H1 (cell line): ENCODE results near the gene SKIL. TPM values are rescaled to one million over a fixed set of nuclear protein-coding genes. Genes with fewer than 3 reads are reported as not detected.

Experiments used
- CTCF ChIA-PET: fragments of 300-600 bp; sonication (Branson Sonifier 250); formaldehyde crosslinking; loops from one replicate; lab custom pipeline; 2021; ENCODE audit not compliant: partially characterized antibody; lab: Charles Lee
- POLR2A ChIA-PET: fragments of 300-600 bp; sonication (Branson Sonifier 250); formaldehyde crosslinking; loops from one replicate; lab custom pipeline; 2021; ENCODE audit warnings: inconsistent platforms; ENCODE audit not compliant: partially characterized antibody; lab: Charles Lee
- DNase-seq, 2 experiments: peaks; one replicate each; pipeline versions ENCODE4 v3.0.0 to v3.0.0-alpha.2; 2010 to 2022; ENCODE audit warnings: low spot score in 2 of 2, low read depth in 1 of 2, mixed read lengths in 1 of 2
- FAIRE-seq: peaks from 2 replicates; lab custom pipeline; 2011; peaks lifted over from hg19 to GRCh38; lab: Jason Lieb, UNC
- H2AFZ ChIP-seq: 2 replicates; pipeline ENCODE4 v1.8.1; 2012; ENCODE audit warnings: low read length, inconsistent platforms
- H2AK5ac ChIP-seq: 2 replicates; pipeline ENCODE4 v1.6.1; 2013; ENCODE audit warnings: low read depth, low read length
- H2BK120ac ChIP-seq: replicated peaks from 2 replicates; pipeline ENCODE3; 2013; ENCODE audit warnings: low read depth, low read length, inconsistent platforms
- H2BK12ac ChIP-seq: 2 replicates; pipeline ENCODE4 v1.6.1; 2013; ENCODE audit warnings: low read depth, low read length
- H2BK15ac ChIP-seq: 2 replicates; pipeline ENCODE4 v1.6.1; 2013; ENCODE audit warnings: low read length
- H2BK20ac ChIP-seq: 2 replicates; pipeline ENCODE4 v1.6.1; 2013; ENCODE audit warnings: low read length
- H2BK5ac ChIP-seq: 2 replicates; pipeline ENCODE4 v1.6.1; 2013; ENCODE audit warnings: low read depth, low read length
- H3K14ac ChIP-seq: 2 replicates; pipeline ENCODE4 v1.6.1; 2013; ENCODE audit warnings: inconsistent platforms; ENCODE audit not compliant: insufficient read length
- H3K18ac ChIP-seq: 2 replicates; pipeline ENCODE4 v1.6.1; 2013; ENCODE audit warnings: low read length; ENCODE audit errors: extremely low read depth
- H3K23ac ChIP-seq: 2 replicates; pipeline ENCODE4 v1.6.1; 2013; ENCODE audit warnings: inconsistent platforms; ENCODE audit not compliant: insufficient read length
- H3K23me2 ChIP-seq: 2 replicates; pipeline ENCODE4 v1.6.1; 2013; ENCODE audit warnings: low read depth, low read length
- H3K27ac ChIP-seq: 2 replicates; pipeline ENCODE4 v1.6.1; 2011; ENCODE audit warnings: low read depth, low read length, inconsistent platforms
- H3K27me3 ChIP-seq, 4 experiments: replicated peaks in 1 of 4; 1 replicate in 1 of 4; 2 replicates in 3 of 4; pipeline versions ENCODE4 v1.6.1 to v1.8.1; 2011 to 2013; ENCODE audit warnings: low read length in 3 of 4, mild to moderate bottlenecking in 3 of 4, inconsistent platforms in 2 of 4, mixed read lengths in 2 of 4, moderate library complexity in 1 of 4; ENCODE audit not compliant: control insufficient read depth in 3 of 4, insufficient read depth in 3 of 4; ENCODE audit errors: extremely low read depth in 1 of 4
- H3K36me3 ChIP-seq, 4 experiments: 2 replicates each; pipeline versions ENCODE4 v1.6.1 to v1.8.1; 2011 to 2013; ENCODE audit warnings: mild to moderate bottlenecking in 4 of 4, low read length in 3 of 4, moderate library complexity in 2 of 4, control low read depth in 1 of 4, inconsistent platforms in 1 of 4; ENCODE audit not compliant: insufficient read depth in 4 of 4, control insufficient read depth in 2 of 4
- H3K4ac ChIP-seq: replicated peaks from 2 replicates; pipeline ENCODE3; 2013; ENCODE audit warnings: low read length, low read depth, mixed read lengths, inconsistent platforms; ENCODE audit not compliant: insufficient read length
- H3K4me1 ChIP-seq, 4 experiments: replicated peaks in 1 of 4; 1 replicate in 1 of 4; 2 replicates in 3 of 4; pipeline versions ENCODE4 v1.6.1 to v1.8.1; 2011 to 2013; ENCODE audit warnings: low read length in 3 of 4, inconsistent platforms in 2 of 4, mixed read lengths in 1 of 4; ENCODE audit not compliant: insufficient read depth in 4 of 4, control insufficient read depth in 3 of 4
- H3K4me2 ChIP-seq, 2 experiments: 2 replicates each; pipeline versions ENCODE4 v1.6.1 to v1.8.1; 2011 to 2013; ENCODE audit warnings: low read depth in 2 of 2, low read length in 2 of 2, control low read depth in 1 of 2, inconsistent platforms in 1 of 2, mild to moderate bottlenecking in 1 of 2; ENCODE audit not compliant: insufficient read depth in 1 of 2
- H3K4me3 ChIP-seq, 4 experiments: fragments of 200-600, 300-600 bp in 1 of 4; sonication (generic), shearing (Covaris generic), sonication (Bioruptor Twin) in 1 of 4; 2 replicates each; pipeline versions ENCODE4 v1.5.1 to v1.8.1; 2011 to 2016; ENCODE audit warnings: low read length in 4 of 4, low read depth in 3 of 4, control low read depth in 2 of 4, inconsistent platforms in 2 of 4, mild to moderate bottlenecking in 2 of 4, mixed read lengths in 1 of 4, moderate library complexity in 1 of 4; ENCODE audit not compliant: insufficient read depth in 2 of 4; ENCODE audit errors: extremely low read depth in 1 of 4
- H3K56ac ChIP-seq: replicated peaks from 2 replicates; pipeline ENCODE3; 2013; ENCODE audit warnings: low read depth, mild to moderate bottlenecking, mixed read lengths, low read length, inconsistent platforms; ENCODE audit not compliant: insufficient read length
- H3K79me1 ChIP-seq: 2 replicates; pipeline ENCODE4 v1.6.1; 2013; ENCODE audit warnings: low read depth, low read length, control low read depth
- H3K79me2 ChIP-seq, 2 experiments: 2 replicates each; pipeline versions ENCODE4 v1.6.1 to v1.8.1; 2012 to 2013; ENCODE audit warnings: low read length in 2 of 2, mild to moderate bottlenecking in 2 of 2, inconsistent platforms in 1 of 2; ENCODE audit not compliant: insufficient read depth in 2 of 2, control insufficient read depth in 1 of 2
- H3K9ac ChIP-seq, 4 experiments: replicated peaks in 1 of 4; 1 replicate in 1 of 4; 2 replicates in 3 of 4; pipeline versions ENCODE4 v1.6.1 to v1.8.1; 2011 to 2013; ENCODE audit warnings: low read depth in 3 of 4, low read length in 3 of 4, control low read depth in 2 of 4, mild to moderate bottlenecking in 2 of 4, moderate library complexity in 2 of 4, inconsistent platforms in 1 of 4; ENCODE audit errors: extremely low read depth in 1 of 4
- H3K9me3 ChIP-seq, 2 experiments: 2 replicates each; pipeline versions ENCODE4 v1.6.1 to v1.8.1; 2012 to 2013; ENCODE audit warnings: mild to moderate bottlenecking in 2 of 2, moderate library complexity in 2 of 2, control low read depth in 1 of 2, inconsistent platforms in 1 of 2, low read depth in 1 of 2, low read length in 1 of 2, mixed read lengths in 1 of 2; ENCODE audit not compliant: insufficient read depth in 2 of 2
- H4K20me1 ChIP-seq, 2 experiments: replicated peaks in 1 of 2; 2 replicates each; pipeline versions ENCODE3 to v1.8.1; 2011 to 2013; ENCODE audit warnings: inconsistent platforms in 2 of 2, low read length in 2 of 2, mild to moderate bottlenecking in 1 of 2; ENCODE audit not compliant: insufficient read depth in 2 of 2, control insufficient read depth in 1 of 2
- H4K5ac ChIP-seq: 2 replicates; pipeline ENCODE4 v1.6.1; 2013; ENCODE audit warnings: low read length, low read depth, mixed read lengths, inconsistent platforms; ENCODE audit not compliant: insufficient read length
- H4K8ac ChIP-seq: 2 replicates; pipeline ENCODE4 v1.8.0; 2013; ENCODE audit warnings: mild to moderate bottlenecking, moderate library complexity, low read length, inconsistent platforms; ENCODE audit not compliant: insufficient read depth; ENCODE audit errors: extremely low read depth
- H4K91ac ChIP-seq: replicated peaks from 2 replicates; pipeline ENCODE3; 2013; ENCODE audit warnings: low read length, mixed read lengths, inconsistent platforms; ENCODE audit not compliant: insufficient read length
- CTBP2 ChIP-seq: IDR thresholded peaks from 2 replicates; pipeline ENCODE4 v1.7.0; 2011; ENCODE audit warnings: borderline replicate concordance, mild to moderate bottlenecking, moderate library complexity, mixed read lengths, low read length; ENCODE audit not compliant: insufficient read depth, insufficient read length
- RFX5 ChIP-seq: IDR thresholded peaks from 2 replicates; pipeline ENCODE4 v1.6.1; 2011; ENCODE audit warnings: low read depth, low read length, improper control_type of control experiment, borderline replicate concordance
- WGBS, 2 experiments: shearing (Covaris generic) in 1 of 2; methylation state at CpG; one replicate each; pipeline versions ENCODE4 v1.1.6 to v1.1.7; 2013 to 2015; ENCODE audit warnings: low lambda C conversion rate in 2 of 2, mixed read lengths in 2 of 2, inconsistent platforms in 1 of 2, low coverage in 1 of 2, missing lambda C conversion rate in 1 of 2; ENCODE audit not compliant: insufficient replicate concordance in 2 of 2, insufficient coverage in 1 of 2, insufficient read length in 1 of 2; ENCODE audit errors: extremely low coverage in 1 of 2, missing lambda C conversion rate in 1 of 2; 5-methylcytosine and 5-hydroxymethylcytosine counted together
- polyA plus RNA-seq, 7 experiments: library from polyadenylated mRNA; depleted of rRNA in 3 of 7; stranded (reverse) in 5 of 7; unstranded in 2 of 7; fragments of >200 nt in 5 of 7; fragments of 200-250 nt in 2 of 7; gene quantifications; 1 replicate in 5 of 7; 2 replicates in 1 of 7; 4 replicates in 1 of 7; pipeline versions ENCODE4 v1.2.1 to v1.2.3, GENCODE V29; 2011 to 2013; ENCODE audit warnings: missing spikeins in 2 of 7, mixed read lengths in 2 of 7
- total RNA-seq: library from RNA; stranded (reverse); fragmentation: NEBNext Ultra II Directional; extraction: Animal tissue kit (Norgen Biotek cat#: 25700); gene quantifications from 2 replicates; pipeline ENCODE4 v1.2.1, GENCODE V29; 2021

Gene SKIL
- total and polyA plus RNA-seq, 2 of the 8 experiments (the other 6 are each of a cell fraction or from before 2014, with no cell fraction given): 13.2 to 277 TPM

- H3K27ac ChIP-seq: no peak overlapping the region
- H3K4me1 ChIP-seq: no peaks in the 10 kb centered on the region; a peak in 1 of 7 replicates
- no peaks in the 10 kb centered on the region for H4K20me1 ChIP-seq
- ChIA-PET CTCF (interaction anchor here (1.7 kb wide), 1 partner anchor 61 kb away, joined by 8 read pairs; no protein-coding TSS in a partner anchor), POLR2A (no interaction called here)
- H4K8ac ChIP-seq: no peak overlapping the region
- no peaks in the 10 kb centered on the region for H3K23me2 ChIP-seq
- H3K9ac ChIP-seq: no peak overlapping the region
- H3K14ac ChIP-seq: no peak overlapping the region
- H4K5ac ChIP-seq: no peak overlapping the region
- H2AFZ ChIP-seq: no peak overlapping the region
- TF ChIP-seq CTBP2 (no peak), RFX5 (no peak)
- TF ChIP-seq, all 59 proteins: peak for 0
- no peak overlapping the region for H2BK20ac ChIP-seq
- H3K27me3 ChIP-seq: no peaks in the 10 kb centered on the region
- H4K91ac ChIP-seq: no peak overlapping the region
- H3K4ac ChIP-seq: no peak overlapping the region
- no peaks in the 10 kb centered on the region for H3K79me2 ChIP-seq
- H3K36me3 ChIP-seq: no peaks in the 10 kb centered on the region
- no peak for FAIRE-seq
- no peaks in the 10 kb centered on the region for H3K79me1 ChIP-seq
- no peak overlapping the region for H2AK5ac ChIP-seq
- no peak overlapping the region for H2BK5ac ChIP-seq
- 92% methylated on average over 2 of the region's 2 CpGs; no CpG with 5 or more reads in 1 of the 2 experiments for WGBS, 2 experiments
- no peak for DNase-seq
- H2BK12ac ChIP-seq: no peak overlapping the region
- H2BK15ac ChIP-seq: no peak overlapping the region
- H3K4me3 ChIP-seq: no peak overlapping the region
- H3K23ac ChIP-seq: no peak overlapping the region
- no peaks in the 10 kb centered on the region for H3K9me3 ChIP-seq
- H3K4me2 ChIP-seq: no peak overlapping the region
- no peak overlapping the region for H2BK120ac ChIP-seq
- H3K56ac ChIP-seq: no peak overlapping the region
- no peak overlapping the region for H3K18ac ChIP-seq
These were observed 79.2 kb downstream of the SKIL start for GRCh38 chr3:170436697-170437096.
